ENCODE data around the gene TAS2R7. TPM values are rescaled to one million over a fixed set of nuclear protein-coding genes. Genes with fewer than 3 reads are reported as not detected.

TAS2R7 gene
- total and polyA plus RNA-seq, 2 experiments from 2014 or later, result not detected

DNA sequence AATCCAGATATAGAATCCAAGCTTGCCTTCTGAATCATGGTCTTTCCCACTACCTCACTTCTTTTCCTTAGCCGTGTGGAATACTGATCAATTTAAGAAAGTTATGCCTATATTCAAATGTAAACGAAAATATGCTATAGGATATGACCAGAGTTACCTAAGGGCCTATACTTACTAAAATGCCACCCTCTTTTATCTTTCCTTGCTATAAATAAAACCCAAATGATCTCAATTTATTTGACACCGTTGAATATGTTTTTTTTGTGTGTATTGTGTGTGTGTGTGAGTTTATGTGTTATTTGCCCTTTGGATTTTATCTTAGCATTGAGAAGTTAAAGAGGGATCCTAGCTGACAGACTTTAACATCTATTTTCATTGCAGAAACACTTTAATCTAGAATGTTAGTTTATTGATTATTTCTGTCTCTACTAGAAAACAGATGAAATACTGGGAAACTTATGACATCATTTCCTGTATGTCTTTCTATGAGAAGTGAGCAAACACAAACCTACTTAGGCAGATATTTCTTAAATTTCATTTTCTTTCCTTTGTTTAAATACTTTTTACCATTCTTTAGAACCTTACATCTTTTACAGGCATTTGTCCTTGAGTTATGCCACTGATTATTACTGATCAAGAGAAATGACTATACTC, 9.6 kb upstream of the TAS2R7 start (continued):
- TF ChIP-seq, protein P1, sequence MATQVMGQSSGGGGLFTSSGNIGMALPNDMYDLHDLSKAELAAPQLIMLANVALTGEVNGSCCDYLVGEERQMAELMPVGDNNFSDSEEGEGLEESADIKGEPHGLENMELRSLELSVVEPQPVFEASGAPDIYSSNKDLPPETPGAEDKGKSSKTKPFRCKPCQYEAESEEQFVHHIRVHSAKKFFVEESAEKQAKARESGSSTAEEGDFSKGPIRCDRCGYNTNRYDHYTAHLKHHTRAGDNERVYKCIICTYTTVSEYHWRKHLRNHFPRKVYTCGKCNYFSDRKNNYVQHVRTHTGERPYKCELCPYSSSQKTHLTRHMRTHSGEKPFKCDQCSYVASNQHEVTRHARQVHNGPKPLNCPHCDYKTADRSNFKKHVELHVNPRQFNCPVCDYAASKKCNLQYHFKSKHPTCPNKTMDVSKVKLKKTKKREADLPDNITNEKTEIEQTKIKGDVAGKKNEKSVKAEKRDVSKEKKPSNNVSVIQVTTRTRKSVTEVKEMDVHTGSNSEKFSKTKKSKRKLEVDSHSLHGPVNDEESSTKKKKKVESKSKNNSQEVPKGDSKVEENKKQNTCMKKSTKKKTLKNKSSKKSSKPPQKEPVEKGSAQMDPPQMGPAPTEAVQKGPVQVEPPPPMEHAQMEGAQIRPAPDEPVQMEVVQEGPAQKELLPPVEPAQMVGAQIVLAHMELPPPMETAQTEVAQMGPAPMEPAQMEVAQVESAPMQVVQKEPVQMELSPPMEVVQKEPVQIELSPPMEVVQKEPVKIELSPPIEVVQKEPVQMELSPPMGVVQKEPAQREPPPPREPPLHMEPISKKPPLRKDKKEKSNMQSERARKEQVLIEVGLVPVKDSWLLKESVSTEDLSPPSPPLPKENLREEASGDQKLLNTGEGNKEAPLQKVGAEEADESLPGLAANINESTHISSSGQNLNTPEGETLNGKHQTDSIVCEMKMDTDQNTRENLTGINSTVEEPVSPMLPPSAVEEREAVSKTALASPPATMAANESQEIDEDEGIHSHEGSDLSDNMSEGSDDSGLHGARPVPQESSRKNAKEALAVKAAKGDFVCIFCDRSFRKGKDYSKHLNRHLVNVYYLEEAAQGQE (IDR thresholded peaks at IDR 0.05; ENCODE audit: unreplicated experiment), result no peak
- TF ChIP-seq, protein P2, sequence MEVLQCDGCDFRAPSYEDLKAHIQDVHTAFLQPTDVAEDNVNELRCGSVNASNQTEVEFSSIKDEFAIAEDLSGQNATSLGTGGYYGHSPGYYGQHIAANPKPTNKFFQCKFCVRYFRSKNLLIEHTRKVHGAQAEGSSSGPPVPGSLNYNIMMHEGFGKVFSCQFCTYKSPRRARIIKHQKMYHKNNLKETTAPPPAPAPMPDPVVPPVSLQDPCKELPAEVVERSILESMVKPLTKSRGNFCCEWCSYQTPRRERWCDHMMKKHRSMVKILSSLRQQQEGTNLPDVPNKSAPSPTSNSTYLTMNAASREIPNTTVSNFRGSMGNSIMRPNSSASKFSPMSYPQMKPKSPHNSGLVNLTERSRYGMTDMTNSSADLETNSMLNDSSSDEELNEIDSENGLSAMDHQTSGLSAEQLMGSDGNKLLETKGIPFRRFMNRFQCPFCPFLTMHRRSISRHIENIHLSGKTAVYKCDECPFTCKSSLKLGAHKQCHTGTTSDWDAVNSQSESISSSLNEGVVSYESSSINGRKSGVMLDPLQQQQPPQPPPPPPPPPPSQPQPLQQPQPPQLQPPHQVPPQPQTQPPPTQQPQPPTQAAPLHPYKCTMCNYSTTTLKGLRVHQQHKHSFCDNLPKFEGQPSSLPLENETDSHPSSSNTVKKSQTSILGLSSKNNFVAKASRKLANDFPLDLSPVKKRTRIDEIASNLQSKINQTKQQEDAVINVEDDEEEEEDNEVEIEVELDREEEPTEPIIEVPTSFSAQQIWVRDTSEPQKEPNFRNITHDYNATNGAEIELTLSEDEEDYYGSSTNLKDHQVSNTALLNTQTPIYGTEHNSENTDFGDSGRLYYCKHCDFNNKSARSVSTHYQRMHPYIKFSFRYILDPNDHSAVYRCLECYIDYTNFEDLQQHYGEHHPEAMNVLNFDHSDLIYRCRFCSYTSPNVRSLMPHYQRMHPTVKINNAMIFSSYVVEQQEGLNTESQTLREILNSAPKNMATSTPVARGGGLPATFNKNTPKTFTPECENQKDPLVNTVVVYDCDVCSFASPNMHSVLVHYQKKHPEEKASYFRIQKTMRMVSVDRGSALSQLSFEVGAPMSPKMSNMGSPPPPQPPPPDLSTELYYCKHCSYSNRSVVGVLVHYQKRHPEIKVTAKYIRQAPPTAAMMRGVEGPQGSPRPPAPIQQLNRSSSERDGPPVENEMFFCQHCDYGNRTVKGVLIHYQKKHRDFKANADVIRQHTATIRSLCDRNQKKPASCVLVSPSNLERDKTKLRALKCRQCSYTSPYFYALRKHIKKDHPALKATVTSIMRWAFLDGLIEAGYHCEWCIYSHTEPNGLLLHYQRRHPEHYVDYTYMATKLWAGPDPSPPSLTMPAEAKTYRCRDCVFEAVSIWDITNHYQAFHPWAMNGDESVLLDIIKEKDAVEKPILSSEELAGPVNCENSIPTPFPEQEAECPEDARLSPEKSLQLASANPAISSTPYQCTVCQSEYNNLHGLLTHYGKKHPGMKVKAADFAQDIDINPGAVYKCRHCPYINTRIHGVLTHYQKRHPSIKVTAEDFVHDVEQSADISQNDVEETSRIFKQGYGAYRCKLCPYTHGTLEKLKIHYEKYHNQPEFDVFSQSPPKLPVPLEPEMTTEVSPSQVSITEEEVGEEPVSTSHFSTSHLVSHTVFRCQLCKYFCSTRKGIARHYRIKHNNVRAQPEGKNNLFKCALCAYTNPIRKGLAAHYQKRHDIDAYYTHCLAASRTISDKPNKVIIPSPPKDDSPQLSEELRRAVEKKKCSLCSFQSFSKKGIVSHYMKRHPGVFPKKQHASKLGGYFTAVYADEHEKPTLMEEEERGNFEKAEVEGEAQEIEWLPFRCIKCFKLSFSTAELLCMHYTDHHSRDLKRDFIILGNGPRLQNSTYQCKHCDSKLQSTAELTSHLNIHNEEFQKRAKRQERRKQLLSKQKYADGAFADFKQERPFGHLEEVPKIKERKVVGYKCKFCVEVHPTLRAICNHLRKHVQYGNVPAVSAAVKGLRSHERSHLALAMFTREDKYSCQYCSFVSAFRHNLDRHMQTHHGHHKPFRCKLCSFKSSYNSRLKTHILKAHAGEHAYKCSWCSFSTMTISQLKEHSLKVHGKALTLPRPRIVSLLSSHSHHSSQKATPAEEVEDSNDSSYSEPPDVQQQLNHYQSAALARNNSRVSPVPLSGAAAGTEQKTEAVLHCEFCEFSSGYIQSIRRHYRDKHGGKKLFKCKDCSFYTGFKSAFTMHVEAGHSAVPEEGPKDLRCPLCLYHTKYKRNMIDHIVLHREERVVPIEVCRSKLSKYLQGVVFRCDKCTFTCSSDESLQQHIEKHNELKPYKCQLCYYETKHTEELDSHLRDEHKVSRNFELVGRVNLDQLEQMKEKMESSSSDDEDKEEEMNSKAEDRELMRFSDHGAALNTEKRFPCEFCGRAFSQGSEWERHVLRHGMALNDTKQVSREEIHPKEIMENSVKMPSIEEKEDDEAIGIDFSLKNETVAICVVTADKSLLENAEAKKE (CRISPR knock-in tag; IDR thresholded peaks at IDR 0.05), result no peak

DNA sequence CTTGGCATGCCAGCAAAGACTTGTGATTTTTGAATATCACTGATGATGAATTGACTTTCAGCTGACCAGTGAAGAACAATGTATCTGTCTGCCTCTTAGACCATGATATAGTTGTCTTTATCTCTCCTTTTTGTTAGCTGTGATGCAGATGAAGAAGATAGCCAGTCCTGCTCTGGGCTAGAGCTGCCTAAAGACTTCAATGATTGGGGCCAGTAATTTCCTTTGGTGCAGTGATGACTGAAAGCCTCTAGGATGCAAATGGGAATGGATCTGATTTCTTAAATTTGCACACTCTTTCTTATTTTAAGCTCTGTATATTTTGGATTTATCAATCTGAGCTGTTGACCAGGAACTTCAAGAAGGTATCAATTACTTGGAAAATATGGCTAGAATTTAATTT, 7.6 kb upstream of the TAS2R7 start, which contains the start of gene TAS2R9:
TAS2R9 (minus strand) TSS at position 101 of the 400 bp plus-strand sequence; CDS start at position 8, 93 bp downstream.
- H3K27ac ChIP-seq (ENCODE audit: low read depth), result no peak within 1 kb of the TSS
- Mint-ChIP-seq H3K4me3 (no peak within 1 kb of the TSS), H3K9me3 (no peaks in the 10 kb centered on the region), H3K36me3 (ENCODE audit: low read depth) (no peaks in the 10 kb centered on the region), H3K27me3 (ENCODE audit: insufficient read depth, low read depth, poor library complexity) (no peaks in the 10 kb centered on the region), H3K27ac (no peak within 1 kb of the TSS), H3K4me1 (peaks cover 11% of the 10 kb centered on the region; the same call in 2 of the 3 replicates)
- no peak within 1 kb of the TSS for H2AFZ ChIP-seq
- H4K20me1 ChIP-seq (replicated peaks; ENCODE audit: insufficient read depth), result no peaks in the 10 kb centered on the region
- no peak for DNase-seq (ENCODE audit: low spot score)
- TF ChIP-seq, protein P1 (IDR thresholded peaks at IDR 0.05; ENCODE audit: unreplicated experiment), result no peak
- TF ChIP-seq POLR2AphosphoS5 (IDR thresholded peaks at IDR 0.05; ENCODE audit: low read depth), result no peak
- no peak for TF ChIP-seq ZNF331 (CRISPR knock-in tag; IDR thresholded peaks at IDR 0.05; ENCODE audit: low read depth)
- TF ChIP-seq, protein P3, sequence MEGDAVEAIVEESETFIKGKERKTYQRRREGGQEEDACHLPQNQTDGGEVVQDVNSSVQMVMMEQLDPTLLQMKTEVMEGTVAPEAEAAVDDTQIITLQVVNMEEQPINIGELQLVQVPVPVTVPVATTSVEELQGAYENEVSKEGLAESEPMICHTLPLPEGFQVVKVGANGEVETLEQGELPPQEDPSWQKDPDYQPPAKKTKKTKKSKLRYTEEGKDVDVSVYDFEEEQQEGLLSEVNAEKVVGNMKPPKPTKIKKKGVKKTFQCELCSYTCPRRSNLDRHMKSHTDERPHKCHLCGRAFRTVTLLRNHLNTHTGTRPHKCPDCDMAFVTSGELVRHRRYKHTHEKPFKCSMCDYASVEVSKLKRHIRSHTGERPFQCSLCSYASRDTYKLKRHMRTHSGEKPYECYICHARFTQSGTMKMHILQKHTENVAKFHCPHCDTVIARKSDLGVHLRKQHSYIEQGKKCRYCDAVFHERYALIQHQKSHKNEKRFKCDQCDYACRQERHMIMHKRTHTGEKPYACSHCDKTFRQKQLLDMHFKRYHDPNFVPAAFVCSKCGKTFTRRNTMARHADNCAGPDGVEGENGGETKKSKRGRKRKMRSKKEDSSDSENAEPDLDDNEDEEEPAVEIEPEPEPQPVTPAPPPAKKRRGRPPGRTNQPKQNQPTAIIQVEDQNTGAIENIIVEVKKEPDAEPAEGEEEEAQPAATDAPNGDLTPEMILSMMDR (conservative IDR thresholded peaks at IDR 0.05; ENCODE audit: low read depth in 2 of 2), result no peak
- TF ChIP-seq EZH2 (IDR thresholded peaks at IDR 0.05; ENCODE audit: low read depth, unreplicated experiment), result no peak
- no peak for TF ChIP-seq CREB1 (CRISPR knock-in tag; IDR thresholded peaks at IDR 0.05; ENCODE audit: low read depth)
- no peak for TF ChIP-seq EZH2phosphoT487 (IDR thresholded peaks at IDR 0.05; ENCODE audit: unreplicated experiment)
- no peaks in the 10 kb centered on the region for H3K79me2 ChIP-seq (replicated peaks; ENCODE audit: insufficient read depth)
- no peak for ATAC-seq
- H3K4me1 ChIP-seq (ENCODE audit: insufficient read depth), result peaks cover 17% of the 10 kb centered on the region
- H3K4me3 ChIP-seq, result no peak within 1 kb of the TSS
- H3F3A ChIP-seq (replicated peaks; ENCODE audit: low read depth), result no peaks in the 10 kb centered on the region
- no peaks in the 10 kb centered on the region for H3K9me2 ChIP-seq (ENCODE audit: insufficient read depth)
- no peak within 1 kb of the TSS for H3K4me2 ChIP-seq
- no peaks in the 10 kb centered on the region for H3K27me3 ChIP-seq (ENCODE audit: insufficient read depth)
- no peaks in the 10 kb centered on the region for H3K36me3 ChIP-seq (ENCODE audit: insufficient read depth)
